Vagina (tissue), 2 donors: ENCODE measurements around the gene PPP2R5C. TPM values are rescaled to one million over a fixed set of nuclear protein-coding genes. Genes with fewer than 3 reads are reported as not detected.

Experiments used
- DNase-seq, 2 donors: peaks; one replicate each; pipeline ENCODE4 v3.0.0-alpha.2; 2017; ENCODE audit errors: extremely low spot score in 2 of 2
- H3K27ac ChIP-seq: fragments of 200-600 bp; sonication (generic); one replicate; pipeline ENCODE4 v1.5.1; 2019
- H3K27me3 ChIP-seq: fragments of 200-600 bp; sonication (generic); one replicate; pipeline ENCODE4 v1.5.1; 2019
- H3K36me3 ChIP-seq, 2 donors: fragments of 200-600 bp; sonication (generic); one replicate each; pipeline ENCODE4 v1.5.1; 2017 to 2019
- H3K4me1 ChIP-seq: fragments of 200-600 bp; sonication (generic); one replicate; pipeline ENCODE4 v1.5.1; 2019
- H3K4me3 ChIP-seq, 2 donors: fragments of 200-600 bp; sonication (generic); 1 replicate in 1 of 2; 2 replicates in 1 of 2; pipeline ENCODE4 v1.5.1; 2016 to 2019
- H3K9me3 ChIP-seq: fragments of 200-600 bp; sonication (generic); one replicate; pipeline ENCODE4 v1.5.1; 2019
- CTCF ChIP-seq, 3 experiments: fragments of 450-650 bp in 2 of 3; fragments of 200-600 bp in 1 of 3; sonication (generic) in 1 of 3; IDR thresholded peaks; one replicate each; pipeline ENCODE4 v1.5.1; 2017 to 2019; ENCODE audit warnings: antibody characterized with exemption in 3 of 3, mild to moderate bottlenecking in 2 of 3, moderate library complexity in 2 of 3
- POLR2A ChIP-seq, 2 donors: fragments of 450-650 bp; IDR thresholded peaks; one replicate each; pipeline ENCODE4 v1.6.1; 2017; ENCODE audit warnings: antibody characterized with exemption in 2 of 2, mild to moderate bottlenecking in 2 of 2, moderate library complexity in 2 of 2
- POLR2AphosphoS5 ChIP-seq, 2 donors: sonication (generic); formaldehyde crosslinking; IDR thresholded peaks; one replicate each; pipeline ENCODE4 v1.9.0; 2017; ENCODE audit warnings: antibody characterized with exemption in 2 of 2, mild to moderate bottlenecking in 2 of 2, low read depth in 1 of 2; ENCODE audit not compliant: insufficient read depth in 1 of 2
- intact Hi-C: fragments of 100-400 bp; cut with DNase I; formaldehyde crosslinking; loops from one replicate; pipeline ENCODE4 v1.15.1; 2023
- total RNA-seq: library from RNA; depleted of rRNA; stranded (reverse); fragments of >200 nt; gene quantifications from one replicate; pipeline ENCODE4 v1.2.3, GENCODE V29; 2016

The PPP2R5C gene
- total RNA-seq, 1 donor from 2014 or later: 88.1 TPM

- H3K36me3 ChIP-seq: no peaks in the 10 kb centered on the region
- intact Hi-C loops: no loop called here
- no peaks in the 10 kb centered on the region for H3K9me3 ChIP-seq
- H3K27me3 ChIP-seq: no peaks in the 10 kb centered on the region
- peak in 1 of 2 donors; percentile 34 for DNase-seq
- H3K27ac ChIP-seq: peak overlapping the region; percentile 84
- TF ChIP-seq POLR2A (IDR thresholded peaks at IDR 0.05): no peak
- TF ChIP-seq CTCF (IDR thresholded peaks at IDR 0.05): no peak
- no peak for TF ChIP-seq POLR2AphosphoS5 (IDR thresholded peaks at IDR 0.05; ENCODE audit: insufficient read depth in 1 of 2, low read depth in 1 of 2)
- no peak overlapping the region for H3K4me3 ChIP-seq
- H3K4me1 ChIP-seq: peaks cover 55% of the 10 kb centered on the region
Observed at GRCh38 chr14:101825797-101826196, 64.3 kb downstream of the PPP2R5C start.

- intact Hi-C loops: no loop called here
- no peak for DNase-seq
Observed at GRCh38 chr14:101826351-101826750, 64.8 kb downstream of the PPP2R5C start.

GRCh38 chr14:101827286-101827685 lies 65.8 kb downstream of the PPP2R5C start:
- Histone ChIP-seq H3K9me3 (no peaks in the 10 kb centered on the region), H3K36me3 (no peaks in the 10 kb centered on the region), H3K4me3 (no peak overlapping the region), H3K27ac (peak overlapping the region; percentile 4), H3K27me3 (no peaks in the 10 kb centered on the region), H3K4me1 (peaks cover 55% of the 10 kb centered on the region)
- TF ChIP-seq CTCF (IDR thresholded peaks at IDR 0.05): no peak
- TF ChIP-seq POLR2A (IDR thresholded peaks at IDR 0.05): no peak
- TF ChIP-seq POLR2AphosphoS5 (IDR thresholded peaks at IDR 0.05; ENCODE audit: insufficient read depth in 1 of 2, low read depth in 1 of 2): no peak
- DNase-seq: no peak
- intact Hi-C loops: no loop called here

More at GRCh38 chr14:101826351-101826750, 64.8 kb downstream of the PPP2R5C start:
- H3K27ac ChIP-seq: no peak overlapping the region
- H3K36me3 ChIP-seq: no peaks in the 10 kb centered on the region
- no peaks in the 10 kb centered on the region for H3K9me3 ChIP-seq
- H3K4me3 ChIP-seq: no peak overlapping the region
- no peaks in the 10 kb centered on the region for H3K27me3 ChIP-seq
- peaks cover 55% of the 10 kb centered on the region for H3K4me1 ChIP-seq
- TF ChIP-seq POLR2AphosphoS5 (IDR thresholded peaks at IDR 0.05; ENCODE audit: insufficient read depth in 1 of 2, low read depth in 1 of 2) (no peak), POLR2A (IDR thresholded peaks at IDR 0.05) (no peak), CTCF (IDR thresholded peaks at IDR 0.05) (no peak)

GRCh38 chr14:101828046-101828445 lies 66.5 kb downstream of the PPP2R5C start:
- peaks cover 51% of the 10 kb centered on the region for H3K4me1 ChIP-seq
- DNase-seq: no peak
- intact Hi-C loops: no loop called here
- no peak for TF ChIP-seq CTCF (IDR thresholded peaks at IDR 0.05)
- no peak for TF ChIP-seq POLR2AphosphoS5 (IDR thresholded peaks at IDR 0.05; ENCODE audit: insufficient read depth in 1 of 2, low read depth in 1 of 2)
- no peak for TF ChIP-seq POLR2A (IDR thresholded peaks at IDR 0.05)
- H3K9me3 ChIP-seq: no peaks in the 10 kb centered on the region
- no peaks in the 10 kb centered on the region for H3K27me3 ChIP-seq
- H3K4me3 ChIP-seq: no peak overlapping the region
- H3K27ac ChIP-seq: peak overlapping the region; percentile 4
- H3K36me3 ChIP-seq: no peaks in the 10 kb centered on the region

GRCh38 chr14:101830271-101830670 lies 68.8 kb downstream of the PPP2R5C start:
- H3K36me3 ChIP-seq: no peaks in the 10 kb centered on the region
- no peak overlapping the region for H3K27ac ChIP-seq
- no peaks in the 10 kb centered on the region for H3K9me3 ChIP-seq
- intact Hi-C loops: no loop called here
- H3K27me3 ChIP-seq: no peaks in the 10 kb centered on the region
- DNase-seq: no peak
- peaks cover 52% of the 10 kb centered on the region for H3K4me1 ChIP-seq
- no peak for TF ChIP-seq CTCF (IDR thresholded peaks at IDR 0.05)
- TF ChIP-seq POLR2A (IDR thresholded peaks at IDR 0.05): no peak
- no peak for TF ChIP-seq POLR2AphosphoS5 (IDR thresholded peaks at IDR 0.05; ENCODE audit: insufficient read depth in 1 of 2, low read depth in 1 of 2)
- H3K4me3 ChIP-seq: no peak overlapping the region
